NCI-H146 (cell line): Measurements from ENCODE around the gene AIMP1.
A peak's percentile ranks its signal among the peaks of the same experiment; 100 is the strongest.

Experiments used
- DNase-seq: peaks from one replicate; lab custom pipeline; 2025; lab: John Stamatoyannopoulos, UW

AIMP1 gene

DNA sequence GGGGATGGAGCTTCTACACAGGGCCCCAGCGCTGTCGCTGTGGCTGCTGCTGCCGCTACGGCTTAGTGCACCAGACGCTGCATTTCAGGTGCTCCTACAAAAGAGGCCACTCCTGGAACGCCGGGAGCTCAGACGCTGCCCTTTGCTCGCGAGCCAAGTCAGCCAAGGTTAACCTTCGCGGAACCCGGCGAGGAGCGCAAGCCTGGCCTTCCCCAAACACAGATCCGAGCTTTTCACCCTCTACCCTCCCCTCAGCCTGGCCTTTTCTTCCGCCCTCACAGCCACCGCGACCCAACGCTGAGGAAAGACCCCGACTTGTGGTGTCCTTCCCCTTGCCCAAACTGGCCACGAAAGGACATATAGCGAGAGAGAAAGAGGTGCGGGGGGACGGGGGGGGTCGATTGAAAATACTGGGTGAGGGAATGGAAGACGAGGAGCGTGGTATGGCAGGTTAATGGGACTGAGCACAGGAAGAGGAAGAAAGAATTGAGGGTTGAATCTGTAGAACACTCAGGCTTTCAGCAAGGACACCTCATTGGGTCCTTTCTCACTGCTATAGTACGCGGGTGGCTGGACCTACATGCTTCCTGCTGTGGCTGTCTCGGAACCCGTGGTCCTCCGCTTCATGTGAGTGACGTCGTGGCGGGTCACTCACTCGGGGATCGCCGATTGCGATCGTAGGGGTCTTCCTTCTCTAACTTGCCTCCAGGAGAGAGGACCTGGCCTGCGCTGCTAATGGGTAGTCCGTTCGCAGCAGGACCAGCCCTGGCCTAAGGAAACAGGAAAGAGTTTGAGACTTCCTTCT is at the start of gene AIMP1, which contains the start of gene TBCK:
AIMP1 (plus strand) TSS at position 583 of the 805 bp plus-strand sequence. CDS start 8,460 bp downstream, outside the sequence.
TBCK (minus strand) TSS at position 242 of the 805 bp plus-strand sequence. CDS start 7,249 bp downstream, outside the sequence.
- DNase-seq, result peak; percentile 88

DNA sequence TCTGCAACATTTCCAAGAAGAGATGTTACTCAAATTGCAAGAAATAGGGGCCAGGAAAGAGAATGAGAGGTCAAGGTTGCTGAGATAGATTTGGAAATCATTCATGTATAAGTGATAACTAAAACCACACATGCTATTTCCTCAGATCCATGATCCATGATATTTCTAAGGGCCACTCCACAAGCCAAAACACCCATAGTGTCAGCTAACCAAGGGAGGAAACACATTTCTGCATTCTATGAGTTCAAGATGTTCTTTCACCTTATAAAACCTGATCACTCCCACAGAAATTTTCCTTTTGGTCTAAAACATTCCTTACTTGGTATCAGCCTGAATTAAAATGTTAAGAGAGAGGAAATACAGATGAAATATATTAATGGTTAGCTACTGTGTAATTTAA is 47.6 kb upstream of the AIMP1 start:
- no peak for DNase-seq

DNA sequence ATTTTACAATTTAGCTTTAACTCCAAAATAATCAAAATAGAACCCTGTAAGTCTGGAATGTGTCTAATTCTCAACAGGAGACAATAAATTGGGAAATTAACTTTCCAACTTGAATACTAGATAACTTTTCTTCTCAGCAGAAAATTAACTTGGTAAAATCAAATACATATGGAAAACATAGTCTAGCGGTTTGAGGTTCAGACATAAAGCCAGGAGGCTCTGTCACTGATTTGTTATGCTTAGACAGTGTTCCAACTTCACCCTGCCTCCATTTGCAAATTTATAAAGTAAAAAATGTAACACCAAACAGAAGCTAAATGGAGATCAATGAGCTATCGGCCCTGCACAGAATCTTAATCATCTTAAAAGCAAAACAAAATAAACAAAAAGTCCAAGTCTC is 46.6 kb upstream of the AIMP1 start:
- no peak for DNase-seq

DNA sequence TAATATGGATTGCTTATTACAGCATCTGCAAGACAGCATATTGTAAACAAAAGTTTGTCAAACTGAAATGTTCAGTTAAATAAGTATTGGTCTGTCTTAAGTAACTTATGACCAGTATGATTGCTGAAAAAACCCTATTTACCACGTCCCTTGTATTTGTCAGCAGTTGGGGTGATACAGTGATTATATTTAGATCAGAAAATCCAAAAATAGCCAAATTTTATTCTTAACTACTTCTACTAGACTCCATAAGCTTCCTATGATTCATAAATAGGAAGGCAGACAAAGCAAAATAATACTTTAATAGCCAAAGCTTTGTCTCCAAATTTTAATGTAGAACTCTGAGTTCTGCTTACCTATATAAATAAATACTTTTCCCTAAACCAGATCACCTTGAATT is 45.6 kb upstream of the AIMP1 start:
- DNase-seq, result no peak

DNA sequence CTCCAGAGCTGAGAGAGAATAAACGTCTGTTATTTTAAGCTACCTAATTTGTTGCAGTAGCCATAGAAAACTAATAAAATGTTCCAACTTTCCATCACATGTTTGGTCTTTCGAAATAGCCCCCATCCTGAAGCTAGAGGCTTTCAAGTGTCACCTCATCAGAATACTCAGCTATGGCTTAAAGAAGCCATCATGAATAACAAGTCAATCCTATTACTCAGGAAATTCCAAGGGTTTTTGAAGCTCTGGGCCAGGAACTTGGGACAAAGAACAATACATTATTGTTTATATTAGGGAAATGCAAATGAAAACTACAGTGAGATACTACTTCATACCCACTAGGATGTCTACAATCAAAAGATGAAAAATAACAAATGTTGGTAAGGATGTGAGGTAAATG is 42.5 kb upstream of the AIMP1 start:
- DNase-seq, result no peak

DNA sequence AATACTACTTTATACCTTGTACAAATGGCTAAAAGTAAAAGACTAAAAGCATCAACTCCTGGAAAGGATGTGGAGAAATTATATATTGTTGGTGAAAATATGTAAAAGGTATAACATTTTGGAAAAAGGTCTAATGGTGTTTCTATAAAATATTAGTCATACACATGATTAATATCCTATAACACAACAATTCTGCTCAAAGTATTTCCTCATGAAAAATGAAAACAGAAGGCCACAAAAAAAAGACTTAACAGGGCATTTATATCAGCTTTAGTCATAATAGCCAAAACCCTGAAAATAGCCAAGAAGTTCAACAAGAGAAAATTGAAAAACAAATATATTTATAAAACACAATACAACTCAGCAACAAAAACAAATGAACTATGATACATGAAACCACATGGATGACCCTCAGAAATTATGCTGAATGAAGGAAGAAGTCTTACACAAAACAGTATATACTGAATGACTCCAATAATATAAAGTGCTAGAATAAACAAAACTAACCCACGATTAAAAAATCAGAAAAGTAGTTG is 39.1 kb upstream of the AIMP1 start:
- DNase-seq, result no peak

DNA sequence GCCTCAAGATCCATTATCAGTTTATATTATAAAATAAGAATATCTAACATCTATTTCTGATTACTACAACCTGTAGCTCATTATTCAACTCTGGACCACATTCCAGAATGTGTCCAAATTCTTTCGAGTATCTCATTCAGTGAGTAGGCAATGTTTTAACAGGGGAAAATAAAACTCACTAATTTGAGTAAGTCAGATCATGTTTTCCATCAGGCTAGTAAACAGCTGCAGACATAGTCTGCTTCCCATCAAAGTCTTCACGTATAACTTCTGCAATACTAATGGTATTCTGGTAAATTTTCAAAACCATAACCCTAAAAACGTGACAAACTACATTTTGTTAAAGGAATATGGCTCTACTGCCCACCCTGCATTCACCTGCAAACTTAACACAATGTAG is 32.1 kb upstream of the AIMP1 start:
- DNase-seq, result no peak

DNA sequence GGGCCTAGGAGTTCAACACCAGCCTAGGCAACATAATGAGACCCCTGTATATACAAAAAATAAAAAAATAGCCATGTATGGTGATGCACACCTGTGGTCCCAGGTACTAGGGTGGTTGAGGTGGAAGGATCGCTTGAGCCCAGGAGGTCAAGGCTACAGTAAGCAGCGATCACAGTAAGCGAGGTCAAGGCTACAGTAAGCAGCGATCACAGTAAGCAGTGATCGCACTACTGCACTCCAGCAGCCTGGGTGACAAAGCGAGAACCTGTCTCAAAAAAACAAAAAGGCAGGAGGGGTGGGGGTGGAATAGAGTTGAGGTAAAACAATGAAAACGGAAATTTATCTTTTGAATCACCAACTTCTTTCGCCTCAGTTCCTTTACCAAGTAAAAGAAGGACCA is 29.7 kb upstream of the AIMP1 start:
- no peak for DNase-seq

DNA sequence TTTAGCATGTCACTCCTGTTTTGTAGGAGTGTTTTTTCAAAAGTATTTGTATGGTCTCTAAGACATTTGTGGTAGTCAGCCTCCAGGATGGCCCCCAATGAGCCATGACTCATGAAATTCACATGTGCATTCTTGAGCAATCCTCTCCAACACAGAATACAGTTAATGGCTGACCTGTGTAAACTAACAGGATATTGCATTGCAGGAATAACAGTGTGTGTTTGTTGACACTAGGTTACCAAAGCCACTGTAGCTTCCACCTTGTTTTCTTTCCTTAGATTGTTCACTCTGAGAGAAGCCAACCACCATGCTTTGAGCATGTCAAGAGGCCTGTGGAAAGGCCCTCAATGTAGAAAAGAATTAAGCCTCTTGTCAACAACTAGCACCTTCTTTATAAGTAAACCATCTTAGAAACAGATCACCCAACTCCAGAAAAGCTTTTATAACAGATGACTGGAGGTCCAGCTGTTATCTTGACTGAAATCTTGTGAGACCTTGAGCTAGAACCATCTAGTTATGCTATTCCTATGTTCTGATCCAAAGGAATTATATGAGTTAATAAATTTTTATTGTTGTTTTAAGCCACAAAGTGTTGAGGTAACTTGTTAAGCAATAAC is 28.9 kb upstream of the AIMP1 start:
- no peak for DNase-seq

DNA sequence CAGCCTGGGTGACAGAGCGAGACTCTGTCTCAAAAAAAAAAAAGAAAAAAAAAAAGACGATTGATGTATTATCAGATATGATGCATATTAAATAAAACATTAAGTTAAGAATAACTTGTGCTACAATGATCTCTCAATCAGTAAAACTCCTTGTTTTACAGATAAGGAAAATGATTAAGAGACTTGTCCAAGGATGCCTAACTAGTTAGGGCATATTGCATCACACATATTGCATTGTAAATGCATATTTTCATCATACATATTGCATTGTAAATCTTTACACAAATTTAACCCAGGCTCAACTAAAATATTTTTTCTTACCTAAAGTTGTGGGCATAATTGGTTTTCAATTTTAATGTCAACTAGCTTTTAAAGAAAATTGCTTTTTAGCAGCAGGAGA is 26.6 kb upstream of the AIMP1 start:
- DNase-seq, result no peak

DNA sequence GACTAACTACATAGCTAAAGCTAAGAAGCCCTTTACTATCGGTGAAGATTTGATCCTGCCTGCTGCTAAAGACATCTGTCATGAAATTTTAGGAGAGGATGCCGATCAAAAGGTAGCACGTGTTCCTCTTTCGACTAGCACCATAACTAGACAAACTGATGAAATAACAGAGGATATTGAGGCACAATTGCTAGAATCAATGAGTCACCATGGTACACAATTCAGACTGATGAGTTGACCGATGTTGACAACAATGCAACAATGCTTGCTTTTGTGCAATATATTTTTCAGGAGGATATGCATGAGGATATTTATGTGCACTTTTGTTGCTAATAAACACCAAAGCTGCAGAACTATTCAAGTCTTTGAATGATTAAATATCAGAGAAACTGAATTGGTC is 24.7 kb upstream of the AIMP1 start:
- DNase-seq, result no peak

DNA sequence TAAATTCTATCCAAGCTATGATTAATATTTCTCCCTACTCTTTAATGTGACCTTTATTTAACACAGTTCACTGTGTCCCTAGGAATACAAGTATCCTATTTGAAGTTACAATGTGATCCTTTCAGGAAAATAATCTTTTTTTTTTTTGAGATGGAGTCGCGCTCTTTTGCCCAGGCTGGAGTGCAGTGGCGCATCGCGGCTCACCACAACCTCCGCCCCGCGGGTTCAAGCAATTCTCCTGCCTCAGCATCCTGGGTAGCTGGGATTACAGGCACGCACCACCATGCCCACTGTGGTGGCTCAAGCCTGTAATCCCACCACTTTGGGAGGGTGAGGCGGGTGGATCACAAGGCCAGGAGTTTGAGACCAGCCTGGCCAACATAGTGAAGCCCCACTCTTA is 22.3 kb upstream of the AIMP1 start:
- DNase-seq, result no peak

DNA sequence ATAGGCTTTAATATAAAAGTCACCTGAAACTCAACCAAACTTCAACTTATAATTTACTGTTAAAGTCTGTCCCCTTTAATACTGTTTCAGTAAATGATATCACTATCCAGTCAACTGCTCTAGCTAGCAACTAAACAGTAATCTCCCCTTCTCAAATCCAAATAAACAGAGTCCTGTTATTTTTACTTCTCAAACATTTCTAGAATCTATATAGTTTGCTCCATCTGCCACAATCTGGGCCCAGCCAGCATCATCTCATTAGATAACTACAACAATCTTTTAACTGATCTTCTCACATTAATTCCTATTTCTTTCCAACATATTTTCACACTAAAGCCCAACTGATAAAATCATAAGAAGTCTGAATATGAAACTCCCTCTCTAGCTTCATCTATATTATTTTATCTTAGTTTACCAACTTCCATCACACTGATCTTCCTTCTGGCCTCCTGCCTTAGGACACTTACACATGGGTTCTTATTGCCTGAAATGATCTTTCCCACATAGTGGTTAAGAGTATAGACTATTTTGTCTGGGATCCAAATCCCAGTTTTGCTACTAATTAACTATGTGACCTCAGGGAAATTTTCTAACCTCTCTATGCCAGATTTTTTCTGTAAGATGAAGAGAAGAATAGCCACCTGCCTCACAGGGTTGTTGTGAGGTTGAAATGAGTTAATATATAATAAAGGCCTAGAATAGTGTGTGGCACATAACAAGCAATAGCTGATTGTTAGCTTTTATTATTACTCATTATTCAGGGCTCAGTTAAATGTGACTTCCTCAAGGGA is 18.9 kb upstream of the AIMP1 start:
- DNase-seq, result no peak

DNA sequence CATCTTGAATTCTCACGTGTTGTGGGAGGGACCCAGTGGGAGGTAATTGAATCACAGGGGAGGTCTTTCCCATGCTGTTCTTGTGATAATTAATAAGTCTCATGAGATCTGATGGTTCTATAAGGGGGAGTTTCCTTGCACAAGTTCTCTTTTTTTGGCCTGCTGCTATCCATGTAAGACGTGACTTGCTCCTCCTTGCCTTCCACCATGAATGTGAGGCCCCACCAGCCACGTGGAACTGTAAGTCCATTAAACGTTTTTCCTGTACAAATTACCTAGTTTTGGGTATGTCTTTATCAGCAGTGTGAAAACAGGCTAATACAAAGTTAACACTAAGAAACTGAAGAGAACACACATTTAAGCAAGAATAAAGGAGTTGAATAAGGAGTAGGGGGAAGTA is 16.4 kb upstream of the AIMP1 start:
- no peak for DNase-seq

DNA sequence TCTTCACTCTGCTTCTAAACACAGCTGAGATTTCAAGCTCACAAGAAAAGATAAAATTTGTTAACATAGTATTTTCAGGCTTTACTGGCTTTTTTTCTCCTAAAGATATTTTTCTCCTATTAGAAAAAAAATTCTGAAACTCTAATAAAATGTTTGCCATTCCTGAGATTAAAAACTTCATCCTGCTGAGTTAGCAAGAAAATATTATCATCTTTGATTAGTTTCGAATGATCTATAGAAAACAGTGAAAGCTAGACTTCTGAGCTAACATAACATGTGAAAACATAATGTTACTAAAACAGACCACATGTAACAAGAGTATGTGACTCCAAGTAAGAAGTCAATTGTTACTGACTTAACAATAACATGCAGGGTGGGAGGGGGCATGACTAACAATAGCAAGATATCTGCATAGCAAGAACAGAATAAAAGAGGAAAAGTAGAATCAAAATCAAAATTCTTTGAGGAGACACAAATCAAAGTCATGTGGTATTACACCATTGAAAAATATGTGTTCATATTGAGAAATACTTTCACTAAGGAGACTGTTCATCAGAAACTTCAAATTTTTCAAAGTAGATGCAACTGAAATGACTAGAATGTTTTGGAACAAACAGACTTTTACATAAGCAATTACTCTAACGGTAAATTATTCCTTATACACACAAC is 14.8 kb upstream of the AIMP1 start:
- DNase-seq, result no peak

DNA sequence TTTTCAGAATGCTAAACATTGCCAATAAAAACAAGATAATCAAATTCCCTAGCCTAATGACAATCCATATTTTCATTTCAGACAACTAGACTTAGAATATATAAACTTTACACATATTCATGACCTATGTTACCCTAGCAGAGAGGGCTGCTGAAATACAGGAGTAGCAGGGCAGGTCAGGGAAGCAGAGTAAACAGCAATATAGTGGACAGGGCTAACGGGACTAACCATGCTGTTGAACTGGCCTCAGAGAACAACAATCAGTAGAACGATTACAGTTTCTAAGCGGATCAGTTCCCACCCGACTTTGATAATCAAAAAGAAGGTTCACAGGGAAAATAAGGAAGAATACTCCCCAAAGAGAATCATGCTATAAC is 14.3 kb upstream of the AIMP1 start:
- no peak for DNase-seq

DNA sequence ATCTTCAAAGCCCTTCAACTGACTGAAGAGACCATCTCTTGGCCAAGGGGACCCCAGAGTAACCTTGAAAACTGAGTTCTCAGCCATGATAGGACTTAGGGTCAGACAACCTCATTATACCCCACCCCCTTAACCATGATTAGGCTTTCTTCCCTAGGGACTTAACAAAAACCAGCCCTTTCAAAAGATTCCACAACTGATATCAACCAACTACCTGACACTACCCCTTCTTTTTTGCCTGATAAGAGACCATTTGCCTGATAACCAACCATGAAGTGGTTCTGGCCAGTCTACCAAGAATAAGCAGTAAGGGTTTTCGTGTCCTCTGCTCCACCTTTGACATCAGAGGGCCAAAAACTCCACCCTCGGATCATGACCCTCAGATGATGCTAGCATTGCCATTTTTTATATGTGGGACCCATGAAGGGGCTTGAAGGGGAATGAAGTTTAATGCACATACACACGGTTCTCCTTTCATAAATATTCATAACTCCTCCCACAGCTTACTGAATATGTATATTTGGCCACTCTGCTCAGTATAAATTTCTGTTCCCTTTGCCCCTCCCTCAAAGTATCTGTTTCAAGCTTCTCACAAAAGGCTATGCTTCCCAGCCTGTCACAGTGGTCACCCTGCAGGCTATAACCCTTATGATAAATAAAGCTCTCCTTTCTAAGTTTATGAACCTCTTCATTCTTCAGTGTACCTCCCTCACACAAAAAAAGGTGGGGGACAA is 12.6 kb upstream of the AIMP1 start:
- DNase-seq, result no peak

DNA sequence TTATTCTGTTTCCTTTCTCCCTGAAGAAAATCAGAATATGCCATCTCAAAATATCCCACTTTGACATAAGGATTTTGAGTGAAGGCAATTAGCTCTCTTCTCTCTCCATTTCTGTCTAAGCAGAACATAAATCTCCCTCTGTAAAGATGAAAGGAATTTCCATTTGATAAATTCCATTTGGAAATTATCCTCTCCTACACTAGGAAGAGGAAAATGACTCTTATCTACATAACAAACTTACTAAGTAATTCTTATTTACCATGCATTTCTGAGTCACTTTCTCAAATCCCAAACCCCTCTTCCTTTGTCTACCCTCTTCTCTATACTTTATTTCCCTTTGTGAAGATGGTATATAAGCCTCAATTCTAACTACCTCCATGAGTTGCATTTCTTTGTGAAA is 11.7 kb upstream of the AIMP1 start:
- DNase-seq, result no peak

DNA sequence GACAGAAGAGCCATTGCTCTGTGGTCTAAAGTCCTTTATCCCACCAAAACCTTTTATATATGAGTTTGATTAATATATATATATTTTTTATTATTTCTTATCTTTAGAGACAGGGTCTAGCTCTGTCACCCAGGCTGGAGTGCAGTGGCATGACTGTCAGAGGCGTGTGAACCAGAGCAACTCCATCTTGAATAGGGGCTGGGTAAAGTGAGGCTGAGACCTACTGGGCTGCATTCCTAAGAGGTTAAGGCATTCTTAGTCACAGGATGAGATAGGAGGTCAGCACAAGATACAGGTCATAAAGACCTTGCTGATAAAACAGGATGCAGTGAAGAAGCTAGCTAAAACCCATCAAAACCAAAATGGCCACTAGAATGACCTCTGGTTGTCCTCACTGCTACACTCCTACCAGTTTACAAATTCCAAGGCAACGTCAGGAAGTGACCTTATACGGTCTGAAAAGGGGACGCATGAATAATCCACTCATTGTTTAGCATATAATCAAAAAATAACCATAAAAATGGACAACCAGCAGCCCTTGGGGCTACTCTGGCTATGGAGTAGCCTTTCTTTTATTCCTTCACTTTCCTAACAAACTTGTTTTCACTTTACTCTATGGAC is 10.8 kb upstream of the AIMP1 start:
- no peak for DNase-seq

DNA sequence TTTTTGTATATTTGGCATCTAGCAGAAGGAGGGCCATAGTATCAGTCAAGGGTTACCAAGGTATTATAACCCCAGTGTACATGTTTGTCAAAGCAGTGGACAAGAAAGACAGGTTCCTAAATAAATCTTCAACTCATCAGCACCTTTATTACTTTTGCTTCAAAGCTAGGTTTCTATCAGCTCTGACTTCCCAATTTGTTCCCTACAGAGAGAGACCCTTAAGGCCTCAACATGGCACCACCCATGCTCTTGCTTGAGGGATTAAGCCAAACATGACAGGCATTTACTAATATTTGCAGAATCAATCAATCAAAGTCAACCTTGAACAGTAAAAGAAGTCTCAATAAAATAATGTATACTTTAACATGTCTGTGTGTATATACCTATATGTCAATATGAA is 9.8 kb upstream of the AIMP1 start:
- DNase-seq, result no peak

DNA sequence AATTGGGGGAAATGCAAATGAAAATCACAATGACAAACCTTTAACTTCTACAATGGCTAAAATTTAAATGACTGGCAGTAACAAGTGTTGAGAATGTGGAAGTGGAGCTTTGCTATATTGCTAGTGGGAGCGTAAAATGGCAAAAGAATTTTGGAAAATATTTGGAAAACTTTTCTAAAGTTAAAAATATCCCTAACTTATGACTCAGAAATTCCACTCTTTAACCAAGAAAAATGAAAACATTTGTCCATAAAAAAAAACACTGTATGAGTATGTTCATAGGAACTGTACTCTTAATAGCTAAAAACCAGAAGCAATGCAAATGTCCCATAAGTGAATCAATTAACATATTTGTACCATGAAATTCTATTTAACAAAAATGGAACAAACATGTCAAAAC is 4.0 kb upstream of the AIMP1 start:
- DNase-seq, result no peak
